HG03571 (cell line): Measurements from ENCODE around the gene CTSD.

Experiments used
- ATAC-seq: cut with Tn5 transposase; IDR thresholded peaks from one replicate; pipeline ENCODE4 v1.9.1; 2021; ENCODE audit not compliant: unreplicated experiment

CTSD gene

GRCh38 chr11:1782831-1783724 lies 19.4 kb upstream of the CTSD start:
- ATAC-seq = no peak

GRCh38 chr11:1782031-1782590 lies 18.4 kb upstream of the CTSD start:
- ATAC-seq = no peak

- no peak for ATAC-seq
These were observed 17.9 kb upstream of the CTSD start for GRCh38 chr11:1781593-1781975.

- no peak for ATAC-seq
These were observed 17.2 kb upstream of the CTSD start for GRCh38 chr11:1780700-1781592.

GRCh38 chr11:1779806-1780699 lies 16.3 kb upstream of the CTSD start:
- no peak for ATAC-seq

GRCh38 chr11:1779034-1779805 lies 15.5 kb upstream of the CTSD start:
- no peak for ATAC-seq

GRCh38 chr11:1778141-1778911 lies 14.6 kb upstream of the CTSD start:
- no peak for ATAC-seq

- no peak for ATAC-seq
These were observed 14.0 kb upstream of the CTSD start for GRCh38 chr11:1777737-1778136.

GRCh38 chr11:1776944-1777715 lies 13.4 kb upstream of the CTSD start:
- ATAC-seq = no peak

- no peak for ATAC-seq
These were observed 12.7 kb upstream of the CTSD start for GRCh38 chr11:1776331-1776851.

- no peak for ATAC-seq
These were observed 11.2 kb upstream of the CTSD start for GRCh38 chr11:1774886-1775285.

GRCh38 chr11:1773994-1774550 lies 10.3 kb upstream of the CTSD start:
- no peak for ATAC-seq

- no peak for ATAC-seq
These were observed 9.6 kb upstream of the CTSD start for GRCh38 chr11:1773131-1773993.

GRCh38 chr11:1772270-1773130 lies 8.8 kb upstream of the CTSD start:
- no peak for ATAC-seq

GRCh38 chr11:1771700-1772099 lies 8.0 kb upstream of the CTSD start:
- no peak for ATAC-seq

GRCh38 chr11:1771273-1771672 lies 7.5 kb upstream of the CTSD start:
- ATAC-seq = no peak
